Gastrocnemius medialis (tissue), 4 donors: ENCODE data around the gene RNU1-3. TPM values are rescaled to one million over a fixed set of nuclear protein-coding genes. Genes with fewer than 3 reads are reported as not detected.
A peak's percentile ranks its signal among the peaks of the same experiment; 100 is the strongest.
"Not testable (repeated sequence)": the region's sequence is repeated elsewhere in the genome, so short reads cannot be mapped to it uniquely, and the experiment has no call there.

Experiments used
- ATAC-seq, 2 donors: fragments of 150-250 bp; one replicate each; pipeline ENCODE4 v1.9.1; 2016
- DNase-seq, 2 donors: peaks; one replicate each; pipeline ENCODE4 v3.0.0-alpha.2; 2019
- H3K27ac ChIP-seq, 4 donors: fragments of 200-600 bp; sonication (generic); 1 replicate in 1 of 4; 2 replicates in 3 of 4; pipeline ENCODE4 v1.5.1; 2016 to 2018; ENCODE audit warnings: mild to moderate bottlenecking in 2 of 4, moderate library complexity in 1 of 4
- H3K27me3 ChIP-seq, 3 donors: fragments of 200-600 bp; sonication (generic) in 2 of 3; 1 replicate in 1 of 3; 2 replicates in 2 of 3; pipeline versions ENCODE4 v1.5.1 to v1.6.0; 2016 to 2019; ENCODE audit warnings: mild to moderate bottlenecking in 1 of 3, moderate library complexity in 1 of 3
- H3K36me3 ChIP-seq, 2 donors: fragments of 200-600 bp; sonication (generic) in 1 of 2; one replicate each; pipeline ENCODE4 v1.5.1; 2017 to 2018
- H3K4me1 ChIP-seq, 2 donors: fragments of 200-600 bp; sonication (generic) in 1 of 2; one replicate each; pipeline ENCODE4 v1.5.1; 2016 to 2017; ENCODE audit warnings: mild to moderate bottlenecking in 2 of 2
- H3K4me3 ChIP-seq, 4 donors: fragments of 200-600 bp; sonication (generic) in 3 of 4; 1 replicate in 1 of 4; 2 replicates in 3 of 4; pipeline ENCODE4 v1.5.1; 2016 to 2019; ENCODE audit warnings: mild to moderate bottlenecking in 2 of 4
- H3K9me3 ChIP-seq, 3 donors: fragments of 200-600 bp; sonication (generic) in 2 of 3; 1 replicate in 1 of 3; 2 replicates in 2 of 3; pipeline ENCODE4 v1.5.1; 2016 to 2019
- POLR2A ChIP-seq, 2 donors: fragments of 450-650 bp; IDR thresholded peaks; one replicate each; pipeline ENCODE4 v1.6.1; 2017; ENCODE audit warnings: antibody characterized with exemption in 2 of 2, mild to moderate bottlenecking in 2 of 2, moderate library complexity in 2 of 2
- in situ Hi-C, 4 donors: fragments of 200-750 bp; cut with MboI; loops; one replicate each; pipeline versions ENCODE4 v1.15.0 to v1.8.0; 2017; ENCODE audit warnings: low sequenced_read_pairs in 4 of 4
- intact Hi-C: fragments of 100-400 bp; cut with DNase I; formaldehyde crosslinking; loops from one replicate; pipeline ENCODE4 v1.15.1; 2023; ENCODE audit warnings: low total_unique reads
- total RNA-seq, 4 donors: library from RNA; depleted of rRNA; stranded (reverse); fragments of >200 nt; gene quantifications; one replicate each; pipeline versions ENCODE4 v1.1.0 to v1.2.3, GENCODE V29; 2016
- TF ChIP-seq, protein P1 (sequence below), 5 experiments: fragments of 450-650 bp in 3 of 5; fragments of 200-600 bp in 2 of 5; sonication (generic) in 2 of 5; IDR thresholded peaks in 4 of 5; conservative IDR thresholded peaks in 1 of 5; 1 replicate in 4 of 5; 2 replicates in 1 of 5; pipeline ENCODE4 v1.5.1; 2016 to 2019; ENCODE audit warnings: antibody characterized with exemption in 5 of 5, mild to moderate bottlenecking in 3 of 5, moderate library complexity in 3 of 5

Gene RNU1-3
- total RNA-seq, 4 donors from 2014 or later: under 0.01 TPM; not detected in 3

DNA sequence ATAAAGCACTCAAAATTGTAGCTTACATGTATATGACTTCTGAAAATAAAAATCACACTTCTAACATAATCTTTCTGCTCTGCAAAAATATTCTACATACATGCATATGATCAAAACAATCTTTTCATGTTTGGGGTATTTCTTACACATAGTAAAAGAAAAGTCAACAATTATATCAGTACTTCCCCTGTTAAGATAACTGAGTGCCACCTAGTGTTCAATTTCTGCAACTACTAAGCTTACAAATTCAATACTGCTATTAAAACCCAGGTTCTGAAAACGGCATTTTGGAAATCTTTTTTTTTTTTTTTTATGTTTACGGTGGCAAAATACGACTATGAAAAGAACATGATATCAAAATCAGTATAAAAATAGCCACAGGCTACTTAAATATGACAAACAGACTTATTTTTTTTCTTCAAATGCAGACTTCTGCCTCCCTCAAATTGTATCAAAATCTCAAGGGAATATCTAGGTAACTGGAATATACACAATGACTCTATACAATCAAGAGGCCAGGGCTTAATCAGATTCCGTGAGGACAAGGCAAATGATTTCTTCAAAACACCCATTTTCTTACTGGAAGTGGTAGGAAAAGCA, 18.1 kb upstream of the RNU1-3 start:
- in situ Hi-C loops, H3K27me3 ChIP-seq, H3K27ac ChIP-seq, H3K9me3 ChIP-seq, H3K4me3 ChIP-seq, H3K4me1 ChIP-seq, H3K36me3 ChIP-seq, intact Hi-C loops, DNase-seq: not testable (repeated sequence)
- TF ChIP-seq, protein P1, sequence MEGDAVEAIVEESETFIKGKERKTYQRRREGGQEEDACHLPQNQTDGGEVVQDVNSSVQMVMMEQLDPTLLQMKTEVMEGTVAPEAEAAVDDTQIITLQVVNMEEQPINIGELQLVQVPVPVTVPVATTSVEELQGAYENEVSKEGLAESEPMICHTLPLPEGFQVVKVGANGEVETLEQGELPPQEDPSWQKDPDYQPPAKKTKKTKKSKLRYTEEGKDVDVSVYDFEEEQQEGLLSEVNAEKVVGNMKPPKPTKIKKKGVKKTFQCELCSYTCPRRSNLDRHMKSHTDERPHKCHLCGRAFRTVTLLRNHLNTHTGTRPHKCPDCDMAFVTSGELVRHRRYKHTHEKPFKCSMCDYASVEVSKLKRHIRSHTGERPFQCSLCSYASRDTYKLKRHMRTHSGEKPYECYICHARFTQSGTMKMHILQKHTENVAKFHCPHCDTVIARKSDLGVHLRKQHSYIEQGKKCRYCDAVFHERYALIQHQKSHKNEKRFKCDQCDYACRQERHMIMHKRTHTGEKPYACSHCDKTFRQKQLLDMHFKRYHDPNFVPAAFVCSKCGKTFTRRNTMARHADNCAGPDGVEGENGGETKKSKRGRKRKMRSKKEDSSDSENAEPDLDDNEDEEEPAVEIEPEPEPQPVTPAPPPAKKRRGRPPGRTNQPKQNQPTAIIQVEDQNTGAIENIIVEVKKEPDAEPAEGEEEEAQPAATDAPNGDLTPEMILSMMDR (IDR thresholded peaks at IDR 0.05 in 4 of 5, conservative IDR thresholded peaks at IDR 0.05 in 1 of 5): peak in 2 of 5 experiments; percentile 47 to 64
- ATAC-seq: peak; percentile 50 to 71

DNA sequence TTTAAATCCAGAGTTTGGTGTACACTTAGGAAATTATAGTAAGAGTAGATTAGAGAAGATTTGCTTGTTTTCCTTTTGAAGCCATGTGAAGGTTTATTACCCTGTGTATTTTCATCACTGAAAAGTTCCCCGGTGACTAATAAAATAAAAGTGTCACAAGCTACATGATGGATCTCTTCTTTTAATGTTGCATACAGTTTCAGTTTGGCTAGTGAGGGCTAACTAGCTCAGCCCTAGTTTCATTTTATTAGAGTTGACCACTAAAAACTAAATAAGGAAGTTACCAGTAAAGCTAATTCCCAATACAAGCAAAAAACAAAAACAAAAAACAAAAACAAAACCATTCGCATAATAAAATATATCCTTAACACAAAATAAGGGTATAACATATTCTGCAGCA, 17.4 kb upstream of the RNU1-3 start:
- intact Hi-C loops, H3K27ac ChIP-seq, H3K36me3 ChIP-seq, H3K4me3 ChIP-seq, H3K9me3 ChIP-seq, DNase-seq, H3K4me1 ChIP-seq, H3K27me3 ChIP-seq, in situ Hi-C loops: not testable (repeated sequence)
- ATAC-seq: peak; percentile 47 to 60

- ATAC-seq, in situ Hi-C loops, H3K27ac ChIP-seq, H3K36me3 ChIP-seq, intact Hi-C loops, H3K9me3 ChIP-seq, DNase-seq, H3K4me1 ChIP-seq, H3K4me3 ChIP-seq: not testable (repeated sequence)
- H3K27me3 ChIP-seq: peaks cover 7 to 11% (median 9%) of the 10 kb centered on the region in 3 donors
These were observed 16.1 kb upstream of the RNU1-3 start for GRCh38 chr1:16682803-16683202.

DNA sequence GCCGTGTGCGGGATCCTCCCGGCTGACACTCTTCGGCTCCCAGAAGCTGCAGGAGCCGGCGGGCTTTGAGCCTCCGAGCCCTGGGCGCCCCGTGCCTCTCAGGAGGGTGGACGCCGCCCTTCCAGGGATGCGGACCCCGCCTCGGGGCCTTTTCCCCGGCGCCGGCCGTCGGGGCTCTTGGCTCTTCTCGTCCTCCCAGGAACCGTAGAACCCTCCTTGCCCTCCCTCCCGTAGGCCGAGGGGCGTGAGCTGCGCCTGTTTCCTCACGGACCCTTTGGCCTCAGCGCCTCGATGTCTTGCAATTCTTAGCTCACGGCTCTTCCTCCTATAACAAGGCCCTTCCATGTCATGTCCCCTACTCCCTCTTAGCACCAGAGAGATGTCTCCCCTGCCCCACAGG, 13.6 kb upstream of the RNU1-3 start:
- H3K4me1 ChIP-seq, in situ Hi-C loops, DNase-seq, H3K9me3 ChIP-seq, H3K36me3 ChIP-seq, H3K4me3 ChIP-seq, H3K27ac ChIP-seq, intact Hi-C loops, ATAC-seq: not testable (repeated sequence)
- peaks cover 0 to 14% (median 9%) of the 10 kb centered on the region in 3 donors for H3K27me3 ChIP-seq

DNA sequence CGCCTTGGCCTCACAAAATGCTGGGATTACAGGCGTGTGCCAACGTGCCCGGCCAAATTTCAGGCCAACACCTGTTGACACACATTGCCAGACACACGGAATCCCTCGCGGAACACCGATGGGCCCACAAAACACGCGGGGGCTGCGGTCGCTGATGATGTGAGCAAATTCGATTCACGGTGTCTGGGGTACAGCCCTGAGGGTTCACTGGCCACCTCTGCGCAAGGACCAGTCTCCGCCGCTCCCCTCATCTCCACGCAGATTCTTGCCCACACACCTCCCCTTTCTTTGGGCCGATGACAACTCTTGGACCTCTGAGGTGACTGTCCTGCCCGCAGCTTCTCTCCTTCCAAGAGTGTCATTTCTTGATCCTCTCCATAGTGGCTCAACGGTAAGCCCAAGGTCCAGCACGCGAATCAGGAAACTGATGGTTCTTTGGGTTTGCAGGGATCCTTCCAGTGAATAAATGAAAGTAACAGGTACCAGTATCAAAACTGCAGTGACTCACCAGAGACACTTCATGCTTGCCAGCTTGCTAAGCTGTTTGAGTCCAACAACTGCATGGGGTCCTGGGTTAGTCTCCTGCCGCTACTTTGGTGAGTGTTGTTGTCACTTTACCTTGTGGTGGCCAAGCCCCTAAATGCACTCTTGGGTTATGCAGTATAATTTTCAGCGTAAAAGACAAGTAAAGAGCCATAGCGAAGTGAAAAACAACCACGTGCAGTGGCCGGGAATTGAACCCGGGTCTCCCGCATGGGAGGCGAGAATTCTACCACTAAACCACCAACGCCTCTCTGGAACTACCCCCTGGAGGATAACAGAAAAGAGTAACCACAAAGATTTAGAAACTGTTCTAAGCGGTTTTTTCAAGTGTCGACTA, 11.0 kb upstream of the RNU1-3 start:
- H3K36me3 ChIP-seq: no peaks in the 10 kb centered on the region
- in situ Hi-C loops: no loop called here
- no peak for ATAC-seq
- no peaks in the 10 kb centered on the region for H3K9me3 ChIP-seq
- no peak for DNase-seq
- H3K4me1 ChIP-seq: no peaks in the 10 kb centered on the region
- H3K4me3 ChIP-seq: no peak overlapping the region
- TF ChIP-seq POLR2A (IDR thresholded peaks at IDR 0.05): no peak
- TF ChIP-seq, protein P1 (IDR thresholded peaks at IDR 0.05 in 4 of 5, conservative IDR thresholded peaks at IDR 0.05 in 1 of 5): no peak
- intact Hi-C loops: no loop called here
- H3K27me3 ChIP-seq: peaks cover 0 to 14% (median 9%) of the 10 kb centered on the region in 3 donors
- no peak overlapping the region for H3K27ac ChIP-seq

- intact Hi-C loops, H3K4me1 ChIP-seq, ATAC-seq, H3K27ac ChIP-seq, H3K4me3 ChIP-seq, DNase-seq, H3K36me3 ChIP-seq, in situ Hi-C loops, H3K9me3 ChIP-seq: not testable (repeated sequence)
- peaks cover 0 to 14% (median 9%) of the 10 kb centered on the region in 3 donors for H3K27me3 ChIP-seq
These were observed 10.1 kb upstream of the RNU1-3 start for GRCh38 chr1:16676661-16677523.

DNA sequence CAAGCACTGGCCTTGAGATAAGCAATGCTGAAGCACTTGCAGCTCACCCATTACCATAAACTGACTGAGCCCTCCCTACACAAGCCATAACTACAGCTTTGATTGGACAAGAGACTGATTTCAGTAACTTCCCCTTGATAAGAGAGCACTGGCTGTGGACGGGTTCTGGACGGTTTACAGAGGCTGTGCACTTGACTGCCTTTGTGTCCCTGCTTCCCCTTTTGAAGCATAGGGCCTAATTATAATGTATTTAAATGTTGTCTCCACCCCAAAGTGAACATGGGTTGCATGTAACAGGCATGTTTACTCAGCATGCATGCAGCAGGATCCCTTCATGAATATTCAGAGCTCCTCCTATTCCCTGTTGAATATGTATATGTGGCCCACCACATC, 8.4 kb upstream of the RNU1-3 start:
- in situ Hi-C loops, H3K9me3 ChIP-seq, ATAC-seq, H3K27ac ChIP-seq, H3K4me3 ChIP-seq, DNase-seq, intact Hi-C loops, H3K4me1 ChIP-seq, H3K36me3 ChIP-seq: not testable (repeated sequence)
- H3K27me3 ChIP-seq: peaks cover 0 to 14% (median 9%) of the 10 kb centered on the region in 3 donors

GRCh38 chr1:16673976-16674375, 7.2 kb upstream of the RNU1-3 start:
- H3K4me1 ChIP-seq, H3K27ac ChIP-seq, DNase-seq, ATAC-seq, H3K36me3 ChIP-seq, H3K9me3 ChIP-seq, H3K4me3 ChIP-seq, in situ Hi-C loops, intact Hi-C loops: not testable (repeated sequence)
- H3K27me3 ChIP-seq: peaks cover 0 to 14% (median 9%) of the 10 kb centered on the region in 3 donors

DNA sequence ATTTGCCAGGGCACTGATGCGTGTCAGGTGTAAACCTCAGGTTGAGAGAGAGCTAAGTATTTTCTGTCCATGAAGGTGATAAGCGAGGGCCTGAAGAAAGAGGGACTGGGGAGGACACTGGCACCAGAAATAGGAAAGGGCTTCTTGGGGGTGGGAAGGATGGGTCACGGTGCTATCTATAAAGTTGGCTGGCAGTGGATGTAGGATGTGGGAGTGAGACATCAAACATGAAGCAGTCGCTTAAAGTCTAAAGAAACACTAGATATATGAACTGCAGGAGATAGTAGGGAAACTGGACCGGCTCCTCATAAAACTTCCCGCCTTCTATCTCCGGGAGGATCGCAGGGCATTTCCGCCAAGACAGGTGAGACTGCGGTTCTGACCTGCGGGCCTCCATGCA, 912 bp downstream of the RNU1-3 start:
- H3K4me1 ChIP-seq, H3K27me3 ChIP-seq, H3K9me3 ChIP-seq, in situ Hi-C loops, ATAC-seq, DNase-seq, H3K36me3 ChIP-seq, H3K27ac ChIP-seq, H3K4me3 ChIP-seq, intact Hi-C loops: not testable (repeated sequence)
